ENCODE results near the gene C9orf72. TPM values are rescaled to one million over a fixed set of nuclear protein-coding genes. Genes with fewer than 3 reads are reported as not detected.

C9orf72 gene
- total and polyA plus RNA-seq, 9 of the 15 experiments (the other 6 are each of a cell fraction or from before 2014, with no cell fraction given), result 2.3 to 7.3 (median 4.1) TPM

GRCh38 chr9:27573634-27574590 lies 631 bp upstream of the C9orf72 start (continued):
- TF ChIP-seq ZNF57 (CRISPR knock-in tag; IDR thresholded peaks at IDR 0.05), result no peak
- TF ChIP-seq ZNF277 (CRISPR knock-in tag; IDR thresholded peaks at IDR 0.05; ENCODE audit: borderline replicate concordance), result no peak
- TF ChIP-seq NFIC (IDR thresholded peaks at IDR 0.05), result no peak
- no peak for TF ChIP-seq ZNF280A (IDR thresholded peaks at IDR 0.05; ENCODE audit: low read depth, partially characterized antibody)
- peak; percentile 71 for TF ChIP-seq GABPA (tag; conservative IDR thresholded peaks at IDR 0.05; ENCODE audit: low read depth)
- no peak for TF ChIP-seq ZNF12 (CRISPR knock-in tag; IDR thresholded peaks at IDR 0.05)
- TF ChIP-seq ZNF780A (CRISPR knock-in tag; IDR thresholded peaks at IDR 0.05), result no peak
- TF ChIP-seq BRF1 (IDR thresholded peaks at IDR 0.05; ENCODE audit: borderline replicate concordance, extremely low read depth, insufficient read length), result no peak
- no peak for TF ChIP-seq ZNF133 (CRISPR knock-in tag; IDR thresholded peaks at IDR 0.05)
- no peak for TF ChIP-seq RBM34 (IDR thresholded peaks at IDR 0.05; ENCODE audit: borderline replicate concordance, insufficient read depth, low read length)
- no peak for TF ChIP-seq ATF2 (CRISPR knock-in tag; IDR thresholded peaks at IDR 0.05)
- TF ChIP-seq RNF219 (CRISPR knock-in tag; IDR thresholded peaks at IDR 0.05), result no peak
- TF ChIP-seq MTF1 (CRISPR knock-in tag; IDR thresholded peaks at IDR 0.05; ENCODE audit: borderline replicate concordance), result no peak
- TF ChIP-seq KDM5B (IDR thresholded peaks at IDR 0.05; ENCODE audit: insufficient replicate concordance, low read depth, low read length), result no peak
- TF ChIP-seq SNRNP70 (optimal IDR thresholded peaks at IDR 0.05; ENCODE audit: low read depth, low read length), result no peak
- TF ChIP-seq TEAD4 (IDR thresholded peaks at IDR 0.05; ENCODE audit: low read length), result no peak
- TF ChIP-seq TEAD4 (CRISPR knock-in tag; IDR thresholded peaks at IDR 0.05; ENCODE audit: borderline replicate concordance), result no peak
- TF ChIP-seq NFRKB (IDR thresholded peaks at IDR 0.05; ENCODE audit: low read depth), result no peak
- TF ChIP-seq RAD51 (IDR thresholded peaks at IDR 0.05; ENCODE audit: borderline replicate concordance, low read depth), result no peak
- no peak for TF ChIP-seq SREBF2 (CRISPR knock-in tag; IDR thresholded peaks at IDR 0.05)
- peak; percentile 59; the same call in 1 of the 2 replicates for TF ChIP-seq SP1 (CRISPR knock-in tag; IDR thresholded peaks at IDR 0.05)
- TF ChIP-seq RFX7 (CRISPR knock-in tag; IDR thresholded peaks at IDR 0.05), result no peak

Data from K562 (cell line).